ENCODE measurements around the gene SGSM2.

DNA sequence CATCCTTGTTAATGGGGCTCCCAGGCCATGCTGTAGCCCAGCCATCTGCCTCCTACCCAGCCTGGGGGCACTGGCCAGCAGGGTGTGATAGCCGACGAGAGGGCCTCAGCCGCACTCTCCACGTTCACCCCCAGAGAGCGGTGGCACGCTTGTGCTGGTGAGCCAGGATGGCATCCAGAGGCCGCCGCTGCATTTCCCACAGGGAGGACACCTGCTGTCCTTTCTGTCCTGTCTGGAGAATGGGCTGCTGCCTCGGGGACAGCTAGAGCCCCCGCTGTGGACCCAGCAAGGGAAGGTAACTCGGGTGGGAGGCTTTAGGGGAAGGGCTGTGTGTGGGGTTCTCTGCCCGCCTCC, 27.4 kb downstream of the SGSM2 start:
- TF ChIP-seq CTCF (conservative IDR thresholded peaks at IDR 0.05; ENCODE audit: low read depth, low read length) = no peak
- no peak for TF ChIP-seq EZH2 (IDR thresholded peaks at IDR 0.05; ENCODE audit: low read length, unreplicated experiment)
- no peak for TF ChIP-seq EZH2phosphoT487 (IDR thresholded peaks at IDR 0.05; ENCODE audit: borderline replicate concordance, low read length)
